Measurements from ENCODE around the gene AK4. TPM values are rescaled to one million over a fixed set of nuclear protein-coding genes. Genes with fewer than 3 reads are reported as not detected.

Gene AK4
- total RNA-seq, 1 donor from 2014 or later: 133 TPM

DNA sequence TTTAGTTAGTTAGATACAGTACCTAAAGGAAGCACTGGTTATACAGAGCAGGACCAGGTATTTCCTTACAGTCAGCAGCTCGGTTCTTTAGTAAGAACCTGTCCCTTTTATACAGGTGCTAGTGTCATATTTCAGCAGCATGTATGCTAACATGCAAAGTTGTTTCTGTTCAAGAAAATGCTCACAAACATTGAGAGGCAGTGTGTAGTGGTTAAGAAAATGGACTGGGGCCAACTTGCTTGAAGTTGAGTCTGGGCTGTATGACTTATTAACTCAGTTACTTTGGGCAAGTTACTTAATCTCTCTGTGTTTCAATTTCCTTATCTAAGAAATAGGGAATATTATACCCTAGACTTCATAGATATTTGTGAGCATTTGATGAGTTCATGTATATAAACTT lies 31.1 kb downstream of the AK4 start:
- peaks cover 62% of the 10 kb centered on the region for H3K4me1 Mint-ChIP-seq (ENCODE audit: low read depth, unreplicated experiment)
- no peak for FAIRE-seq

DNA sequence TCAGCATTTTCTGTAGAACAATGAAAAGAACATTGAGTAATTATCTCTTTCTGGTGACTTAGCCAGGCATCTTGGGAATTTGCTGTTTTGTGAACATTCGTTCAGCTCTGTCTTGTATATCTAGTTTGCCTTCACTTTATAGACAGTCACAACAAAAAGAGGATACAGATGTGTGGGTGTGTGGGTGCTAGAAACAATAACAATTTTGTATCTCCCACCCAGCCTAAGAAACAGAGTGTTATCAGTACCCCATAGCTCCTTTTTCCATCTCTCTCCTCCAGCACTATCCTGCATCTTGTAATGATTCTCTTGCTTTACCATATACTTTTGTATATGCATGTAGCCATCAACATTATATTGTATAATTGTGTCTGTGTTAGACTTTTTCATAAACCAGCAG lies 33.0 kb downstream of the AK4 start:
- DNase-seq (ENCODE audit: low read depth) (no peak), FAIRE-seq (no peak)
- Histone ChIP-seq H3K27me3 (ENCODE audit: insufficient read depth, low read length) (no peaks in the 10 kb centered on the region), H3K4me1 (ENCODE audit: insufficient read depth, low read length) (peaks cover 16% of the 10 kb centered on the region), H3K4me3 (ENCODE audit: insufficient read depth, low read depth, low read length) (no peak overlapping the region), H3K36me3 (ENCODE audit: insufficient read depth, low read length) (no peaks in the 10 kb centered on the region), H3K27ac (ENCODE audit: low read depth, low read length) (no peak overlapping the region), H2AFZ (ENCODE audit: low read depth, low read length) (no peak overlapping the region), H3K79me2 (ENCODE audit: insufficient read depth, low read length) (no peaks in the 10 kb centered on the region), H4K20me1 (ENCODE audit: insufficient read depth, low read length) (no peaks in the 10 kb centered on the region), H3K9ac (ENCODE audit: low read length) (no peak overlapping the region), H3K4me2 (ENCODE audit: low read length) (no peak overlapping the region), H3K9me3 (ENCODE audit: insufficient read depth, low read depth, low read length) (no peaks in the 10 kb centered on the region)
- TF ChIP-seq, protein P1, sequence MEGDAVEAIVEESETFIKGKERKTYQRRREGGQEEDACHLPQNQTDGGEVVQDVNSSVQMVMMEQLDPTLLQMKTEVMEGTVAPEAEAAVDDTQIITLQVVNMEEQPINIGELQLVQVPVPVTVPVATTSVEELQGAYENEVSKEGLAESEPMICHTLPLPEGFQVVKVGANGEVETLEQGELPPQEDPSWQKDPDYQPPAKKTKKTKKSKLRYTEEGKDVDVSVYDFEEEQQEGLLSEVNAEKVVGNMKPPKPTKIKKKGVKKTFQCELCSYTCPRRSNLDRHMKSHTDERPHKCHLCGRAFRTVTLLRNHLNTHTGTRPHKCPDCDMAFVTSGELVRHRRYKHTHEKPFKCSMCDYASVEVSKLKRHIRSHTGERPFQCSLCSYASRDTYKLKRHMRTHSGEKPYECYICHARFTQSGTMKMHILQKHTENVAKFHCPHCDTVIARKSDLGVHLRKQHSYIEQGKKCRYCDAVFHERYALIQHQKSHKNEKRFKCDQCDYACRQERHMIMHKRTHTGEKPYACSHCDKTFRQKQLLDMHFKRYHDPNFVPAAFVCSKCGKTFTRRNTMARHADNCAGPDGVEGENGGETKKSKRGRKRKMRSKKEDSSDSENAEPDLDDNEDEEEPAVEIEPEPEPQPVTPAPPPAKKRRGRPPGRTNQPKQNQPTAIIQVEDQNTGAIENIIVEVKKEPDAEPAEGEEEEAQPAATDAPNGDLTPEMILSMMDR (IDR thresholded peaks at IDR 0.05; ENCODE audit: insufficient read depth, low read depth, low read length): no peak
- no peak for TF ChIP-seq EZH2 (IDR thresholded peaks at IDR 0.05; ENCODE audit: insufficient read depth, low read length)
- Mint-ChIP-seq H3K9me3 (ENCODE audit: unreplicated experiment) (peaks cover 4% of the 10 kb centered on the region), H3K4me1 (ENCODE audit: low read depth, unreplicated experiment) (peaks cover 46% of the 10 kb centered on the region), H3K4me3 (ENCODE audit: unreplicated experiment) (no peak overlapping the region), H3K36me3 (ENCODE audit: low read depth, unreplicated experiment) (no peaks in the 10 kb centered on the region), H3K27me3 (ENCODE audit: low read depth, unreplicated experiment) (no peaks in the 10 kb centered on the region), H3K27ac (ENCODE audit: unreplicated experiment) (no peak overlapping the region)

More for the DNA sequence above, 31.1 kb downstream of the AK4 start:
- Histone ChIP-seq H3K36me3 (ENCODE audit: insufficient read depth, low read length) (no peaks in the 10 kb centered on the region), H3K4me3 (ENCODE audit: insufficient read depth, low read depth, low read length) (no peak overlapping the region), H3K4me1 (ENCODE audit: insufficient read depth, low read length) (peaks cover 25% of the 10 kb centered on the region), H3K79me2 (ENCODE audit: insufficient read depth, low read length) (no peaks in the 10 kb centered on the region), H3K9me3 (ENCODE audit: insufficient read depth, low read depth, low read length) (no peaks in the 10 kb centered on the region), H3K9ac (ENCODE audit: low read length) (no peak overlapping the region), H2AFZ (ENCODE audit: low read depth, low read length) (no peak overlapping the region), H3K27ac (ENCODE audit: low read depth, low read length) (no peak overlapping the region), H3K4me2 (ENCODE audit: low read length) (no peak overlapping the region), H3K27me3 (ENCODE audit: insufficient read depth, low read length) (peaks cover 3% of the 10 kb centered on the region), H4K20me1 (ENCODE audit: insufficient read depth, low read length) (no peaks in the 10 kb centered on the region)
- TF ChIP-seq, protein P1 (IDR thresholded peaks at IDR 0.05; ENCODE audit: insufficient read depth, low read depth, low read length): no peak
- no peak for TF ChIP-seq EZH2 (IDR thresholded peaks at IDR 0.05; ENCODE audit: insufficient read depth, low read length)
- Mint-ChIP-seq H3K9me3 (ENCODE audit: unreplicated experiment) (peaks cover 4% of the 10 kb centered on the region), H3K36me3 (ENCODE audit: low read depth, unreplicated experiment) (no peaks in the 10 kb centered on the region), H3K4me3 (ENCODE audit: unreplicated experiment) (no peak overlapping the region), H3K27me3 (ENCODE audit: low read depth, unreplicated experiment) (no peaks in the 10 kb centered on the region), H3K27ac (ENCODE audit: unreplicated experiment) (peak overlapping the region; percentile 7)
- no peak for DNase-seq (ENCODE audit: low read depth)

DNA sequence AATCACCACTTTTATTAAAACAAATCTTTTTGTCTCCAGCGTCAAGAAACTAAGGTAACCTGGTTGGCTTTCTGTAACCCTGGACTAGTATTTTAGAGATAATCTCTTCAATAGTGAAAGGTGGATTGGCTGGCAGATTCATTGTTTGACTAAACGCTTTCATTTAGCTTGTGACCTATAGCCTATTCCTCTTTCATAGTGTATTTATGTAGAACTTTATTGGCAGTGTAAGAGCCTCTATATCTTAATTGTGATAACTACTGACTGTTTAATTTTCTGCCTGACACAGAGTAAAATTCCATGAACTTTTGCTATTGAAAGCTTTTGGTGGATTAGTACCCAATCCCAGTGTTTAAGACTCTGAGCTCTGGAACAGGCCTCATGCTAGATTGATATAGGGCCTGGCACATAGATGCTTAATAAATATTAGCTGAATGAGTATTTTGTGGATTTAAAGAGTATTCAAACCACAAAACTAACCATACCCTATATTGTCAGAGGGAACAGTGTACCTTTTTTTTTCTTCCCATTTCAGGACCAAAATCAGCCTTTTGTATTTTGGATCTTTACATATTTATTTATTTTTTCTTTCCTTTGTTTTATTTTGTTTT lies 34.8 kb downstream of the AK4 start:
- peaks cover 5% of the 10 kb centered on the region for H3K4me1 ChIP-seq (ENCODE audit: insufficient read depth, low read length)
- H3K4me1 Mint-ChIP-seq (ENCODE audit: low read depth, unreplicated experiment): peaks cover 31% of the 10 kb centered on the region
- no peaks in the 10 kb centered on the region for H4K20me1 ChIP-seq (ENCODE audit: insufficient read depth, low read length)

More for the DNA sequence above, 34.8 kb downstream of the AK4 start:
- H3K27me3 Mint-ChIP-seq (ENCODE audit: low read depth, unreplicated experiment): no peaks in the 10 kb centered on the region
- TF ChIP-seq, protein P1 (IDR thresholded peaks at IDR 0.05; ENCODE audit: insufficient read depth, low read depth, low read length): no peak
- no peak for TF ChIP-seq EZH2 (IDR thresholded peaks at IDR 0.05; ENCODE audit: insufficient read depth, low read length)
- no peaks in the 10 kb centered on the region for H3K79me2 ChIP-seq (ENCODE audit: insufficient read depth, low read length)
- no peaks in the 10 kb centered on the region for H3K27me3 ChIP-seq (ENCODE audit: insufficient read depth, low read length)
- H3K27ac ChIP-seq (ENCODE audit: low read depth, low read length): no peak overlapping the region
- H3K9me3 Mint-ChIP-seq (ENCODE audit: unreplicated experiment): peaks cover 4% of the 10 kb centered on the region
- H3K9me3 ChIP-seq (ENCODE audit: insufficient read depth, low read depth, low read length): no peaks in the 10 kb centered on the region
- FAIRE-seq: no peak
- H3K4me3 ChIP-seq (ENCODE audit: insufficient read depth, low read depth, low read length): no peak overlapping the region
- no peak overlapping the region for H3K9ac ChIP-seq (ENCODE audit: low read length)
- no peaks in the 10 kb centered on the region for H3K36me3 Mint-ChIP-seq (ENCODE audit: low read depth, unreplicated experiment)
- H3K27ac Mint-ChIP-seq (ENCODE audit: unreplicated experiment): no peak overlapping the region
- H3K4me3 Mint-ChIP-seq (ENCODE audit: unreplicated experiment): no peak overlapping the region
- no peak overlapping the region for H2AFZ ChIP-seq (ENCODE audit: low read depth, low read length)
- no peaks in the 10 kb centered on the region for H3K36me3 ChIP-seq (ENCODE audit: insufficient read depth, low read length)
- H3K4me2 ChIP-seq (ENCODE audit: low read length): no peak overlapping the region
- DNase-seq (ENCODE audit: low read depth): no peak
